HepG2 (cell line): ENCODE results near the gene UNC5CL. TPM values are rescaled to one million over a fixed set of nuclear protein-coding genes. Genes with fewer than 3 reads are reported as not detected.

ENCODE experiments used
- CBFB ChIP-seq: sonication (generic); formaldehyde crosslinking; IDR thresholded peaks from 2 replicates; pipeline ENCODE4 v1.4.0; 2020; ENCODE audit warnings: missing genetic modification reagents
- FOXC1 ChIP-seq: sonication (generic); formaldehyde crosslinking; IDR thresholded peaks from 2 replicates; pipeline ENCODE4 v1.8.0; 2022; ENCODE audit warnings: mild to moderate bottlenecking, missing genetic modification reagents, borderline replicate concordance
- IRF2 ChIP-seq: IDR thresholded peaks from 2 replicates; pipeline ENCODE4 v1.6.1; 2018; ENCODE audit warnings: missing genetic modification reagents, missing compliant biosample characterization
- JUND ChIP-seq: sonication (generic); formaldehyde crosslinking; IDR thresholded peaks from 2 replicates; pipeline ENCODE4 v1.8.0; 2022; ENCODE audit warnings: mild to moderate bottlenecking, missing genetic modification reagents
- NCOA1 ChIP-seq: sonication (generic); formaldehyde crosslinking; IDR thresholded peaks from 2 replicates; pipeline ENCODE4 v1.9.0; 2021; ENCODE audit warnings: missing genetic modification reagents
- NFKB2 ChIP-seq: sonication (generic); formaldehyde crosslinking; IDR thresholded peaks from 2 replicates; pipeline ENCODE4 v1.4.0; 2020; ENCODE audit warnings: missing genetic modification reagents, borderline replicate concordance
- PCBP2 ChIP-seq: fragments of 200-400 bp; formaldehyde crosslinking; optimal IDR thresholded peaks from 2 replicates; pipeline ENCODE3; 2018; ENCODE audit warnings: low read length, low read depth; ENCODE audit not compliant: poor library complexity, severe bottlenecking
- POLR2A ChIP-seq, 2 experiments: IDR thresholded peaks; 2 replicates each; pipeline ENCODE4 v1.6.1; 2011; ENCODE audit warnings: low read depth in 2 of 2, low read length in 2 of 2, mild to moderate bottlenecking in 1 of 2, moderate library complexity in 1 of 2; ENCODE audit not compliant: insufficient read depth in 1 of 2
- RELA ChIP-seq: sonication (generic); formaldehyde crosslinking; IDR thresholded peaks from 2 replicates; pipeline ENCODE4 v1.4.0; 2020; ENCODE audit warnings: missing genetic modification reagents
- RFX1 ChIP-seq: fragments of 450-650 bp; IDR thresholded peaks from 2 replicates; pipeline ENCODE4 v1.6.1; 2017
- TBX3 ChIP-seq: fragments of 450-650 bp; IDR thresholded peaks from 2 replicates; pipeline ENCODE4 v1.6.1; 2017; ENCODE audit warnings: antibody characterized with exemption, mild to moderate bottlenecking, inconsistent platforms, borderline replicate concordance
- WIZ ChIP-seq: sonication (generic); formaldehyde crosslinking; IDR thresholded peaks from 2 replicates; pipeline ENCODE4 v1.5.1; 2020; ENCODE audit warnings: mild to moderate bottlenecking, missing genetic modification reagents
- ZNF3 ChIP-seq: IDR thresholded peaks from 2 replicates; pipeline ENCODE4 v1.7.0; 2017; ENCODE audit warnings: inconsistent platforms
- ZNF331 ChIP-seq: sonication (generic); formaldehyde crosslinking; IDR thresholded peaks from 2 replicates; pipeline ENCODE4 v1.4.0; 2020; ENCODE audit warnings: missing genetic modification reagents
- ZNF335 ChIP-seq: sonication (generic); formaldehyde crosslinking; IDR thresholded peaks from 2 replicates; pipeline ENCODE4 v1.4.0; 2020; ENCODE audit warnings: missing genetic modification reagents
- ZNF501 ChIP-seq: sonication (generic); formaldehyde crosslinking; IDR thresholded peaks from 2 replicates; pipeline ENCODE4 v1.5.1; 2020; ENCODE audit warnings: mild to moderate bottlenecking, moderate library complexity, missing genetic modification reagents
- ZNF577 ChIP-seq: sonication (generic); formaldehyde crosslinking; IDR thresholded peaks from 2 replicates; pipeline ENCODE4 v1.4.0; 2020; ENCODE audit warnings: mild to moderate bottlenecking, low read depth, missing genetic modification reagents, borderline replicate concordance
- ZNF720 ChIP-seq: sonication (generic); formaldehyde crosslinking; IDR thresholded peaks from 2 replicates; pipeline ENCODE4 v1.4.0; 2020; ENCODE audit warnings: missing genetic modification reagents
- polyA plus RNA-seq, 8 experiments: library from polyadenylated mRNA; depleted of rRNA in 3 of 8; stranded (reverse) in 7 of 8; unstranded in 1 of 8; fragments of >200 nt; fragmentation: Illumina TruSeq in 4 of 8; extraction: Trizol in 4 of 8; gene quantifications; 2 replicates each; pipeline versions ENCODE4 v1.2.1 to v1.2.3, GENCODE V29; 2011 to 2016; ENCODE audit warnings: low read depth in 4 of 8, missing spikeins in 1 of 8, mixed read lengths in 1 of 8; ENCODE audit not compliant: insufficient read depth in 1 of 8
- total RNA-seq, 5 experiments: library from RNA; depleted of rRNA; stranded (reverse); fragments of >200 nt; fragmentation: Illumina TruSeq; extraction: Trizol; gene quantifications; 2 replicates each; pipeline ENCODE4 v1.2.3, GENCODE V29; 2016; ENCODE audit warnings: low read depth in 1 of 5
- TF ChIP-seq, protein P1 (sequence below): sonication (generic); formaldehyde crosslinking; IDR thresholded peaks from 2 replicates; pipeline ENCODE4 v1.9.0; 2021; ENCODE audit warnings: missing genetic modification reagents, borderline replicate concordance
- TF ChIP-seq, protein P2 (sequence below): sonication (generic); formaldehyde crosslinking; IDR thresholded peaks from 2 replicates; pipeline ENCODE4 v1.4.0; 2020; ENCODE audit warnings: mild to moderate bottlenecking, missing genetic modification reagents
- TF ChIP-seq, protein P3 (sequence below): sonication (generic); formaldehyde crosslinking; IDR thresholded peaks from 2 replicates; pipeline ENCODE4 v1.4.0; 2020; ENCODE audit warnings: missing genetic modification reagents; ENCODE audit errors: not compliant biosample characterization
- TF ChIP-seq, protein P4 (sequence below): sonication (generic); formaldehyde crosslinking; IDR thresholded peaks from 2 replicates; pipeline ENCODE4 v1.4.0; 2020; ENCODE audit warnings: missing genetic modification reagents

UNC5CL gene
- total and polyA plus RNA-seq, 2 of the 13 experiments (the other 11 are each of a cell fraction or from before 2014, with no cell fraction given): 2.4 to 2.5 TPM

DNA sequence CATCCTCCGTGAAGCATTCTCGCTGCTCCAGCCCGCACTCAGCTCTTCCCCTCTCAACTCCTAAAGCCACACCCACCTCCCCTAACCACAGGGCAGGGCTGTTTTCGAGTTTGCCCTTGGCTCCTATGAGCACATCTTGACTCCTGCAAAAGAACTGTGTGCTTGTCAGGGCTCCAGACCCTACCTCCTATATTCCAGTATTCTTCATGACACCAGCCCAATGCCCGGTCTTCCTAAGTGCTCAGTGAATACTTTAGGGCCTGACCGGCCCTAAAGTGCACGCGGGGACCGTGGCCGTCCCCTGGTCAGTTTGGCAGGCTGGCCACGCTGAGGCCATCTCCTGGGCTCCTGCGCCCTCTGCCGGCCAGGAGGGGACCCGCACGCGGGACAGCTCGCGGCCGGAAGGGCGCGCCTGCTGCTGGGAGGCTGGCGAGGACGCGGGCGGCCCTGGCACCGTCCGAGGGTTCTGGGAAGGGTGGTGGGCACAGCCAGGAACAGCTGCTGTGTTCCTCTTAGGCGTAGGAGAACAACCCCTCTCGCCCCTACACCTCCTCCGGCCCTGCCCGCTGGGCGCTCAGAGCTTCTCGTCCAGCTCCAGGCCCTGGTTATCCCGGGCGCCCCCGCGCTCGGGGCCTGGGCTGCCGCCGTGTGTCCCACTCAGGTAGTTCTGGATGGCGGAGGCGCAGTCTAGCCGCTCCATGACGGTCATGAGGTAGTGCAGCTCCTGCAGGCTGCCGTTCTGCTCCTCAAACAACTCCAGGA lies 11.0 kb downstream of the UNC5CL start (continued):
- TF ChIP-seq, protein P1, sequence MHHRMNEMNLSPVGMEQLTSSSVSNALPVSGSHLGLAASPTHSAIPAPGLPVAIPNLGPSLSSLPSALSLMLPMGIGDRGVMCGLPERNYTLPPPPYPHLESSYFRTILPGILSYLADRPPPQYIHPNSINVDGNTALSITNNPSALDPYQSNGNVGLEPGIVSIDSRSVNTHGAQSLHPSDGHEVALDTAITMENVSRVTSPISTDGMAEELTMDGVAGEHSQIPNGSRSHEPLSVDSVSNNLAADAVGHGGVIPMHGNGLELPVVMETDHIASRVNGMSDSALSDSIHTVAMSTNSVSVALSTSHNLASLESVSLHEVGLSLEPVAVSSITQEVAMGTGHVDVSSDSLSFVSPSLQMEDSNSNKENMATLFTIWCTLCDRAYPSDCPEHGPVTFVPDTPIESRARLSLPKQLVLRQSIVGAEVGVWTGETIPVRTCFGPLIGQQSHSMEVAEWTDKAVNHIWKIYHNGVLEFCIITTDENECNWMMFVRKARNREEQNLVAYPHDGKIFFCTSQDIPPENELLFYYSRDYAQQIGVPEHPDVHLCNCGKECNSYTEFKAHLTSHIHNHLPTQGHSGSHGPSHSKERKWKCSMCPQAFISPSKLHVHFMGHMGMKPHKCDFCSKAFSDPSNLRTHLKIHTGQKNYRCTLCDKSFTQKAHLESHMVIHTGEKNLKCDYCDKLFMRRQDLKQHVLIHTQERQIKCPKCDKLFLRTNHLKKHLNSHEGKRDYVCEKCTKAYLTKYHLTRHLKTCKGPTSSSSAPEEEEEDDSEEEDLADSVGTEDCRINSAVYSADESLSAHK (CRISPR knock-in tag): no peak
- TF ChIP-seq ZNF331 (CRISPR knock-in tag): peak; percentile 72
- TF ChIP-seq, protein P2, sequence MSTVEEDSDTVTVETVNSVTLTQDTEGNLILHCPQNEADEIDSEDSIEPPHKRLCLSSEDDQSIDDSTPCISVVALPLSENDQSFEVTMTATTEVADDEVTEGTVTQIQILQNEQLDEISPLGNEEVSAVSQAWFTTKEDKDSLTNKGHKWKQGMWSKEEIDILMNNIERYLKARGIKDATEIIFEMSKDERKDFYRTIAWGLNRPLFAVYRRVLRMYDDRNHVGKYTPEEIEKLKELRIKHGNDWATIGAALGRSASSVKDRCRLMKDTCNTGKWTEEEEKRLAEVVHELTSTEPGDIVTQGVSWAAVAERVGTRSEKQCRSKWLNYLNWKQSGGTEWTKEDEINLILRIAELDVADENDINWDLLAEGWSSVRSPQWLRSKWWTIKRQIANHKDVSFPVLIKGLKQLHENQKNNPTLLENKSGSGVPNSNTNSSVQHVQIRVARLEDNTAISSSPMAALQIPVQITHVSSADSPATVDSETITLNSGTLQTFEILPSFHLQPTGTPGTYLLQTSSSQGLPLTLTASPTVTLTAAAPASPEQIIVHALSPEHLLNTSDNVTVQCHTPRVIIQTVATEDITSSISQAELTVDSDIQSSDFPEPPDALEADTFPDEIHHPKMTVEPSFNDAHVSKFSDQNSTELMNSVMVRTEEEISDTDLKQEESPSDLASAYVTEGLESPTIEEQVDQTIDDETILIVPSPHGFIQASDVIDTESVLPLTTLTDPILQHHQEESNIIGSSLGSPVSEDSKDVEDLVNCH (CRISPR knock-in tag): no peak
- TF ChIP-seq ZNF3 (CRISPR knock-in tag): no peak
- no peak for TF ChIP-seq ZNF335 (CRISPR knock-in tag)
- TF ChIP-seq IRF2 (CRISPR knock-in tag): peak; percentile 62; the same call in 1 of the 2 replicates
- TF ChIP-seq JUND (CRISPR knock-in tag): no peak
- TF ChIP-seq ZNF501: peak; percentile 98
- 0 out of 2 replicates have a peak, but pooled peaks have one; percentile 79 for TF ChIP-seq WIZ (CRISPR knock-in tag)
- TF ChIP-seq POLR2A (IDR thresholded peaks at IDR 0.05; ENCODE audit: insufficient read depth in 1 of 2, low read depth in 2 of 2, low read length in 2 of 2): no peak
- TF ChIP-seq TBX3: no peak
- TF ChIP-seq RELA (CRISPR knock-in tag): no peak
- no peak; the same call in 1 of the 2 replicates for TF ChIP-seq ZNF720 (CRISPR knock-in tag)
- TF ChIP-seq PCBP2: no peak
- no peak for TF ChIP-seq RFX1
- TF ChIP-seq NFKB2 (CRISPR knock-in tag): peak; percentile 86; the same call in 1 of the 2 replicates
- TF ChIP-seq FOXC1 (CRISPR knock-in tag): peak; percentile 67; the same call in 1 of the 2 replicates
- no peak for TF ChIP-seq NCOA1 (CRISPR knock-in tag)
- TF ChIP-seq CBFB (CRISPR knock-in tag): peak; percentile 69; the same call in 1 of the 2 replicates
- TF ChIP-seq, protein P3, sequence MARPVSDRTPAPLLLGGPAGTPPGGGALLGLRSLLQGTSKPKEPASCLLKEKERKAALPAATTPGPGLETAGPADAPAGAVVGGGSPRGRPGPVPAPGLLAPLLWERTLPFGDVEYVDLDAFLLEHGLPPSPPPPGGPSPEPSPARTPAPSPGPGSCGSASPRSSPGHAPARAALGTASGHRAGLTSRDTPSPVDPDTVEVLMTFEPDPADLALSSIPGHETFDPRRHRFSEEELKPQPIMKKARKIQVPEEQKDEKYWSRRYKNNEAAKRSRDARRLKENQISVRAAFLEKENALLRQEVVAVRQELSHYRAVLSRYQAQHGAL: no peak
- TF ChIP-seq, protein P4, sequence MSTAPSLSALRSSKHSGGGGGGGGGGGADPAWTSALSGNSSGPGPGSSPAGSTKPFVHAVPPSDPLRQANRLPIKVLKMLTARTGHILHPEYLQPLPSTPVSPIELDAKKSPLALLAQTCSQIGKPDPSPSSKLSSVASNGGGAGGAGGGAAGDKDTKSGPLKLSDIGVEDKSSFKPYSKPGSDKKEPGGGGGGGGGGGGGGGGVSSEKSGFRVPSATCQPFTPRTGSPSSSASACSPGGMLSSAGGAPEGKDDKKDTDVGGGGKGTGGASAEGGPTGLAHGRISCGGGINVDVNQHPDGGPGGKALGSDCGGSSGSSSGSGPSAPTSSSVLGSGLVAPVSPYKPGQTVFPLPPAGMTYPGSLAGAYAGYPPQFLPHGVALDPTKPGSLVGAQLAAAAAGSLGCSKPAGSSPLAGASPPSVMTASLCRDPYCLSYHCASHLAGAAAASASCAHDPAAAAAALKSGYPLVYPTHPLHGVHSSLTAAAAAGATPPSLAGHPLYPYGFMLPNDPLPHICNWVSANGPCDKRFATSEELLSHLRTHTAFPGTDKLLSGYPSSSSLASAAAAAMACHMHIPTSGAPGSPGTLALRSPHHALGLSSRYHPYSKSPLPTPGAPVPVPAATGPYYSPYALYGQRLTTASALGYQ (CRISPR knock-in tag): peak; percentile 62; the same call in 1 of the 2 replicates
- TF ChIP-seq ZNF577 (CRISPR knock-in tag): no peak
